IPS-NIHi11 (cell line): ENCODE measurements around the gene DLX4.

Experiments
- DNase-seq: peaks from one replicate; pipeline ENCODE4 v3.0.0; 2012; ENCODE audit warnings: mixed read lengths, low spot score

Gene DLX4

GRCh38 chr17:49969134-49969759 lies at the start of gene DLX4:
DLX4 (plus strand) TSS chr17:49969190; CDS start chr17:49969469, 279 bp downstream.
- DNase-seq = peak; percentile 52

- DNase-seq = no peak
These were observed 48.8 kb upstream of the DLX4 start for GRCh38 chr17:49920030-49920769.

GRCh38 chr17:49922095-49922494 lies 46.9 kb upstream of the DLX4 start:
- no peak for DNase-seq

- no peak for DNase-seq
These were observed 44.9 kb upstream of the DLX4 start for GRCh38 chr17:49924116-49924515.

- no peak for DNase-seq
These were observed 44.4 kb upstream of the DLX4 start for GRCh38 chr17:49924589-49924988.

- no peak for DNase-seq
These were observed 43.1 kb upstream of the DLX4 start for GRCh38 chr17:49925921-49926320.

- no peak for DNase-seq
These were observed 42.1 kb upstream of the DLX4 start for GRCh38 chr17:49926886-49927285.

GRCh38 chr17:49928126-49928800 lies 40.7 kb upstream of the DLX4 start:
- no peak for DNase-seq

- no peak for DNase-seq
These were observed 40.0 kb upstream of the DLX4 start for GRCh38 chr17:49928837-49929475.

GRCh38 chr17:49930880-49931279 lies 38.1 kb upstream of the DLX4 start:
- no peak for DNase-seq

- DNase-seq = no peak
These were observed 37.4 kb upstream of the DLX4 start for GRCh38 chr17:49931416-49932137.

- DNase-seq = no peak
These were observed 36.8 kb upstream of the DLX4 start for GRCh38 chr17:49932138-49932723.

GRCh38 chr17:49932901-49933300 lies 36.1 kb upstream of the DLX4 start:
- no peak for DNase-seq

GRCh38 chr17:49935526-49936210 lies 33.3 kb upstream of the DLX4 start:
- DNase-seq = no peak

GRCh38 chr17:49936386-49936785 lies 32.6 kb upstream of the DLX4 start:
- no peak for DNase-seq

GRCh38 chr17:49939318-49939717 lies 29.7 kb upstream of the DLX4 start:
- no peak for DNase-seq

GRCh38 chr17:49941427-49941826 lies 27.6 kb upstream of the DLX4 start:
- no peak for DNase-seq

- DNase-seq = no peak
These were observed 26.0 kb upstream of the DLX4 start for GRCh38 chr17:49942947-49943346.

- DNase-seq = peak; percentile 71
These were observed 24.6 kb upstream of the DLX4 start for GRCh38 chr17:49944273-49944870.

GRCh38 chr17:49946208-49946607 lies 22.8 kb upstream of the DLX4 start:
- DNase-seq = no peak
